Transverse colon (tissue), 4 donors: ENCODE data around the gene DIP2B.

Experiments used
- CTCF ChIP-seq, 5 experiments: fragments of 200-600 bp in 3 of 5; fragments of 450-650 bp in 2 of 5; sonication (generic) in 3 of 5; IDR thresholded peaks; 1 replicate in 2 of 5; 2 replicates in 3 of 5; pipeline ENCODE4 v1.5.1; 2016 to 2017; ENCODE audit warnings: antibody characterized with exemption in 5 of 5, inconsistent platforms in 3 of 5, mild to moderate bottlenecking in 2 of 5, moderate library complexity in 1 of 5
- EP300 ChIP-seq: sonication (generic); formaldehyde crosslinking; IDR thresholded peaks from one replicate; pipeline ENCODE4 v1.6.1; 2017; ENCODE audit warnings: antibody characterized with exemption, low read depth
- POLR2A ChIP-seq: fragments of 450-650 bp; IDR thresholded peaks from one replicate; pipeline ENCODE4 v1.6.1; 2016; ENCODE audit warnings: antibody characterized with exemption, mild to moderate bottlenecking, moderate library complexity
- POLR2AphosphoS5 ChIP-seq, 3 donors: sonication (generic); formaldehyde crosslinking; IDR thresholded peaks; one replicate each; pipeline ENCODE4 v1.6.1; 2016; ENCODE audit warnings: antibody characterized with exemption in 3 of 3

GRCh38 chr12:50566066-50566465, 61.3 kb downstream of the DIP2B start:
- TF ChIP-seq CTCF (IDR thresholded peaks at IDR 0.05) (no peak), POLR2A (no peak), EP300 (no peak), POLR2AphosphoS5 (IDR thresholded peaks at IDR 0.05) (no peak)
